GM08714 (cell line): ENCODE results near the gene BATF.

Experiments used
- H3K4me3 ChIP-seq: fragments of 200-500 bp; sonication (Bioruptor generic); 2 replicates; pipeline ENCODE4 v1.5.1; 2014; ENCODE audit warnings: mild to moderate bottlenecking, low read length, inconsistent platforms
- ZNF274 ChIP-seq: IDR thresholded peaks from 2 replicates; pipeline ENCODE4 v1.6.1; 2012; ENCODE audit warnings: mild to moderate bottlenecking, low read depth, low read length

Gene BATF

DNA sequence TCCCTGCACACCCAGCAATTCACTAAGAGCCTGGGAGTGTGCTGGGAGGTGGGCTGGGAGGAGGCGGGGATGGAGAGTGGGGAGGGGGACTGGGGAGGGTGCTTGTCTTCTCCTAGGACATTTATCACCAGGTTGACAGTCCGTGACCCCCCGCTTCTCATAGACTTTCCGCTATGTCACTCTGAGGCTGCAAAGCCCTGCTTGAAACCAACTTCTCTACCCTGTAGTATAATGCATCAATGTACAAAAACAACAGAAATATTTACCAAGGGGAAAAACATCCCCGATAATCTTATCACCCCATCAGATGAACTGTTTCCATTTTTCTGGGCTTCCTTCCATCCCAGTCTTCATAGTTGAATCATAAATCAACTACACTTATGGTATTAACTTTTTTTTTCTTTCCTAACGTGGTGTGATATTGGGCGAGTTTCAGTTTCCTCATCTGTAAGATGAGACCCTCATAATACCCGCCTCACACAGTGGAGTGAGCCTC, 28.6 kb upstream of the BATF start:
- H3K4me3 ChIP-seq: no peak overlapping the region
- no peak for TF ChIP-seq ZNF274

DNA sequence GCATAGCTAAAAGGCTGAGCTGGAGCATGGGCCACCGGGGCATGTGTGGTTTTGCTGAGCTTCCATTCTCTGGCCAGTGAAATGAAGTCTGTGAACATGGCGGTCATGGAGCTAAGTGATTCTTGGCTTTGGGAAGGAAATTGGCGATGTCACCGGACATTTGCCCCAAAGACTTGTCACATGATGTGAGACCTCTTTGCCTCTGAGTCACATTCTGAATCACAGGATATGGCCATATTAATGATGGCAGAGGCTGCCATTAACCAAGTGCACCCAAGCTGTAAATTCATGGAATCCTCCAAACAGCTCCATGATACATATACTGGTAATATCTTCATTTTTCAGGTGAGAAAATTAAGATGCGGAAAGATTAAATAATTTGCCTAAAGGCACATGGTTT, 27.4 kb upstream of the BATF start:
- no peak for TF ChIP-seq ZNF274
- H3K4me3 ChIP-seq: no peak overlapping the region

DNA sequence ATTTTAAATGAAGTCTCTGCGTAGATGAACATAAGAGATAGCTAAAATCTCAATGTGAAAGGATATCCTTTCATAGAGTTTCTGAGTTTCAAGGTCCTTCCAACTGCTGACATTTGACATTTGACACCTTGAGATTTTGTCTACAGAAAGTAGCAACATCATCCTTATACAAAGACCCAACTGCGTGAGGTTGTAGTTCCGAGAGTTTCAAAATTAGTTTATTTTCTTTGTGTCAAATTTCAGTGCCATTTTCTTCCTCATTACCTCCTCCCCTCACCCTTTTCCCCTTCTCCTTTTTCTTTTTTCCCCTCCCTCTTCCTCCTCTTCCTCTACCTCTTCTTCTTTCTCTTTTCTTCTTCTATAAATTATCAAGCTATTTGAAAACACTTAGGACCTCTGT, 26.9 kb upstream of the BATF start:
- TF ChIP-seq ZNF274: no peak
- no peak overlapping the region for H3K4me3 ChIP-seq

DNA sequence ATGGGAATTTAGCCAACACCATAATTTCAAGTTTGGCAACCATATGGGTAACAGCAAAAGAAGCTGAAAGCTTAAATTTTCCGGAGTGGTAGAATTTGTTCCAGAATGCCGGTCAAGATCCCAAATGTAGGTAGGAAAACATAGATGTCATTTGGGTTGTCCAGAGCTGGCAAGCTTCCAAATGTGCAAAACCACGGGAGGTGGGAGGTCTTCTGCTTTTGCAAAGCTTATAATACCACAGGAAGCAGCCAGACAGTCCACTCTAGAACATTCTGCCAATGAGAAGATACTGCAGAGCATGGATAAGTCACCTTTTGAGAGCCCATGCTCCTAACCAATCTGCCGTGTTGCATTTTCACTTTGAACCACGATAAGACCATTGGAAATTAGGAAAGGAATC, 26.4 kb upstream of the BATF start:
- TF ChIP-seq ZNF274: no peak
- no peak overlapping the region for H3K4me3 ChIP-seq

DNA sequence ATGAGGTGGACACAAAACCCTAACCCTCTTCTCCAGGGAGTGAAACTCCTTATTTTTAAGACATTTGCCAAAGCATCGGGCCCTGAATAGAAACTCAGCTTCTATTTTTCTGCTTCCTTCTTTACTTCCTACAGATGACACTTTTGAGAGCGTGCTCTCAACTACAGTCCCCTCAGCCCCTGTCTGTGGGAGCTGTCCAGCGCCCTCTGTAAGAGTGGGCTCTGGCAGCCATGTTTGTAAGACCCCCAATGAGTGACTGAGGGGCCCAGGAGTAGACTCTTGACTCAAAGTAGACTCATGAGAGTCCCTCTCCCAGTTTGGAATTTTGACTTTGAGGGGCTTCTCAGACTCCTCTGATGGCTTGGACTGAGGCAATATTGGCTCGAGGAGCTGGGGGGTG, 25.5 kb upstream of the BATF start:
- no peak overlapping the region for H3K4me3 ChIP-seq
- no peak for TF ChIP-seq ZNF274

DNA sequence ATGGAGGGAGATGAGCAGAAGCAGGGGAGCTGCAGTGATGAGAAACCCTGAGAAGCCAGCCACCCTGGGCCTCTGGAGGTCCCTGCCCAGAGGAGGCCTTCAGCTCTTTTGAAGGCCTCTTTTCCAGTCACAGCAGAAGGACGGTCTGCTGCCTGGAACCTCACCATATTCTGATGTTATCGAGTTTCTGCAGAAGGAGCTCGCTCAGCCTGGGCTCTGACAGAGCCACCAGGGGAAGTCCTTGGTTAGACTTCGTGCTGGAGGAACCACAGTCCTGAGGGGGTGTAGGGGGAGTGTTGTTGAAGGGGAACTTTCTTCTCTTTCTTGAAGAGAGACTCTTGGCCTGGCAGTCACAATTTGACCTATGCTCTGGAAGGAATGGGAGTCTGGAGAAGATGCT, 25.1 kb upstream of the BATF start:
- no peak for TF ChIP-seq ZNF274
- H3K4me3 ChIP-seq: no peak overlapping the region

DNA sequence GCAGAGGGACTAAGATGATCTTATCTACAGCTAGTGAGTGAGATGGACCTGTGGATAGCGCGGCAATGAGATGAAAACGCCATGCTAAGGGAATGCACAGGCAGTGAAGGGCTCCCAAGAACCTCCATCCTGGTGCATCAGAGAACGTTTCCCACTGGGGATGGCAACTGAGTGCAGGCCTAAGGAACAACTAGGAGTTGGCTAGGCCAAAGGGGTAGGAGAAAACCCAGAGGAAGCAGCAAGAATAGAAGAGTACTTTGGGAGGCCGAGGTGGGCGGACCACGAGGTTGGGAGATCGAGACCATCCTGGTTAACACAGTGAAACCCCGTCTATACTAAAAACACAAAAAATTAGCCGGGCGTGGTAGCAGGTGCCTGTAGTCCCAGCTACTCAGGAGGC, 24.6 kb upstream of the BATF start:
- TF ChIP-seq ZNF274: no peak
- H3K4me3 ChIP-seq: no peak overlapping the region

DNA sequence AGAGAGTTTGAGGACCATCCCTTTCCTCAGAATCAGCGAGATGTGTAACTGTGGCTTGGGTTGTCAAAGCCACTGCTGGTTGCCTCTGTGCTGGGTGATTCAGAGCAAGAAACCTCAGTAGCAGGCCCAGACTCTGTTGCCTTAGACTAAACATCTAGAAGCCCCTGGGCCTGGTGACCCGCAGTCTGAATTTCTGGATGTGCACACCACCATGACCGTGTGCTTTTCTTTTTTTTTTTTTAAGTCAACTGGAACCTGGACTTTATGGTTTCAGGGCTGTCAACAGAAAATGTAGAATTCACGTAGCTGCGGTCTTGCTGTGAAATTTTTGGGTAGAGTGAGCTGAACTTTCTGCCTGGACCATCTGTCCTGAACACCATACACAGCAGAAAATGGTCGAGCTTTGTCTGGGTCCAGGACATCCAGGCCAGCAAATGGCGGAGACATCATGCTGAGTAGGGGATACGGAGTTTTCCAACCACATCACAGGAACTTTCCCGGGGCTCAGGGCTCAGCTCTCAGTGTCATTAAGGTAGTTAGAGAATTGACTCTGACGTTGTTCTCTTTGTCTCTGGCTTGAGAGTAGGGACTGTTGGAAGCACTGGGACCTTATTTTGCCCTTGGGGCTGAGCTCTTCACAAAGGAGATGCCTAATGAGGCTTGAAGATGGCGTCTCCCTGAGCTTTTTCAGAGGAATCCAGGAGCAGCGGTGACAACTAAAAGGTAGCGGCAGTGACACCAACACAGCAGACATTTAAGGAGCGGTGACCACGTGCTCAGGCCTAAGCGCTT, 23.0 kb upstream of the BATF start:
- no peak overlapping the region for H3K4me3 ChIP-seq
- TF ChIP-seq ZNF274: no peak

DNA sequence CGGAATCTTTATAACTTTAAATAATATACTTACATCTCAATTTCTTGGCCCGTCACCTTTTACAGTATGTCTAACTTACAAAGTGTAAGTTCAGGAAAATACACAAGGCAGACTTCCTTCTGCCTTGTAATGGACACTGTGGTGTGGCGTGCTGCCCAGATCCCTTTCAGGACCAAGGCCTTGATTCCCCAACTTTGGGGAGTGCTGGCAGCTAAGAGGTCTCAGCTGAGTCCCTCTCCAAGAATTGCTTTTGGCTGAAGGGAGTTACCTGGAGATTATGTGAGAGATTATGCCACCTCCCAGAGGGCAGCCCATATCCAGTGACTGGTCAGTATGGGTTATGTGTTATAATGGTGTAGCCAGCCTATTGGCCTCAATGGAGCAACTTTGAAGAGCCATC, 21.2 kb upstream of the BATF start:
- no peak for TF ChIP-seq ZNF274
- no peak overlapping the region for H3K4me3 ChIP-seq

DNA sequence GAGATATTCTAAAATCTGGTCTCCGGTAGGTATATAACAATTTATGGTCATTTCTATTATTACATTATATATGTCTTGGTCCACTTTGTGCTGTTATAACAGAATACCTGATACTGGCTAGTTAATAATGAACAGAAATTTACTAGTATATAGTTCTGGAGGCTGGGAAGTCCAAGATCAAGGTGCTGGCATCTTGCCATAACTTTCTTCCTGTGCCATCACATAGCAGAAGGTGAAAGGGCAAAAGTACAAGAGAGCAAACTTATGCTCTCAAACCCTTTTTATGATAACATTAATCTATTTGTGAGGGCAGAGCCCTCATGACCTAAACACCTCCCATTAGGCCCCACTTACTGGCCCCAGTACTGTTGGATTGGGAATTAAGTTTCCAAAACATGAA, 17.9 kb upstream of the BATF start:
- TF ChIP-seq ZNF274: no peak
- no peak overlapping the region for H3K4me3 ChIP-seq

DNA sequence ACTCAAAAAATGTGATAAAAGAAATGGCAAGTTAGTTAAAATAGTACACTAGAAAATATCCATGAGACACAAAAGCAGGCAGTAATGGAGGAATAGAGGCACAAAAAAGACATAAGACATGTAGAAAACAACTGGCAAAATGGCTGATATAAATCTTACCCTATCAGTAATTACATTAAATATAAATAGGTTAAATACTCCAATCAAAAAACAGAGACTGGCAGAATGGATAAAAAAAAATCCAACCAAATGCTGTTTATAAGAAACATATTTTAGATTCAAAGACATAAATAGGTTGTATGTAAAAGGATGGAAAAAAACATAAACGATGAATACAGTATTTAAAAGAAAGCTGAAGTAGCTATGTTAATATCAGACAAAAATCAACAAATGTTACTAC, 15.3 kb upstream of the BATF start:
- TF ChIP-seq ZNF274: no peak

DNA sequence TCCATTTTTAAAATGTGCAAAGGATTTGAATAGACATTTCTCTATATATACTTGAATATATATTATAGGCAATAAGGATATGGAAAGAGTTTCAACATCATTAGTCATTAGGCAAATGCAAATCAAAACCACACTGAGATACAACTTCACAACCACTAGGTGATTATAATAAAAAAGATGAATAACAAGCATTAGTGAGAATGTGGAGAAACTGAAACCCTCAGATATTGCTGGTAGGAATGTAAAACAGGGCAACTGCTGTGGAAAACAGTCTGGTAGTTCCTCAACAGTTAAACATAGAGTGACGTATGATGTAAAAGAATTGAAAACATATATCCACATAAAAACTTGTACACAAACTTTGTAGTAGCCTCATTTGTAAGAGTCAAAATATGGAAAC, 11.7 kb upstream of the BATF start:
- no peak overlapping the region for H3K4me3 ChIP-seq
- TF ChIP-seq ZNF274: no peak

More for the DNA sequence above, 15.3 kb upstream of the BATF start:
- no peak overlapping the region for H3K4me3 ChIP-seq

DNA sequence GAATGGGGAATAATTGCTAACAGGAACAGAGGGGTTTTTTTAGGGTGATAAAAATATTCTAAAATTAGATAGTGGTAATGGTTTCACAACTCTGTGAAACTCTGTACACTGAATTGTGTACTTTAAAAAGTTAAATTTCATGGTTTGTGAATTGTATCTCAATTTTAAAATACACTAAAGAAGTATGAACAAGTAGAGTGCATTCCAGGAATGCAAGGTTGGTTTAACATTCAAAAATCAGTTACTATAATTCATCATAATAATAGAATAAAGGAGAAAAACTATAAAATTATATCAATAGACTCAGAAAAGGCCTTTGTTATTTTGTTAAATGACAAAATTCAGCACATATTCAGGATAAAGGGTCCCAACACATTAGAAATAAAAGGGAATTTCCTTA, 11.1 kb upstream of the BATF start:
- no peak for TF ChIP-seq ZNF274

DNA sequence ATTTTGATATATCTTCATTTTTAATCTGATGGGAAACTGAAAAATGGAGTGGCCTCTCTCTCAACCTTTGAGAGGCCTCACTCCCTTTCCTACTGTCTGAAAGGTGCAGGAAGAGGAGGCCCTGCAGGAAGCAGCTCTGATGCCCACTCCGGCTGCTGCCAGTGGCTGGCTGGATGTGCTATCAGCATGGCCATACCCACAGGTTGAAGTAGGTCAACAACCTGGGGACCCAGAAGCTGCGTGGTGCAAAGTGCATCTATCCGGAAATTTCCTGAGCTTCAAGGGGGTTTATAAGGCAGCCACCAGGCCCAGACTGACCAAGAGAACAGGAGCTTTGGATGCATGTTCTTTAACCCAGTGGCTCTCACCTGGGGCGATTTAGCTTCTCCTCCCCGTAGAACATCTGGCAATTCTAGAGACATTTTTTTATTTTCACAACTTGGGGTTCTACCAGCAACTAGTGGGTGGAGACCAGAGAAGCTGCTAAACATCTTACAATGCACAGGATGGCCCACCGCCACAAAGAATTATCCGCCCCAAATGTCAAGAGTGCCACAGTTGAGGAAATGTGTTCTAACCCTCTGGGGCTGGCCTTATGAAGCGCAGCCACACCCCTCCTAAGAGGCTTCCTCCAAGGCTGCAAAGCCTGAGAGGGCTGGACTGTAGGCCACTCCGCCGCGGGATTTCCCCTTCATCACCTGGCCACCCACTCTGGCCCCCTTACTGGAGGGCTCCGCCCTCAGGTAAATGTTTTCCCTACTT, 8.2 kb upstream of the BATF start:
- no peak overlapping the region for H3K4me3 ChIP-seq
- no peak for TF ChIP-seq ZNF274

More for the DNA sequence above, 11.1 kb upstream of the BATF start:
- no peak overlapping the region for H3K4me3 ChIP-seq
